Kasumi-1 (cell line): ENCODE measurements around the gene PTGES2.
"Not testable (repeated sequence)": the region's sequence is repeated elsewhere in the genome, so short reads cannot be mapped to it uniquely, and the experiment has no call there.

ENCODE experiments used
- DNase-seq, 2 experiments: peaks; one replicate each; lab custom pipeline; 2025; lab: John Stamatoyannopoulos, UW

PTGES2 gene

DNA sequence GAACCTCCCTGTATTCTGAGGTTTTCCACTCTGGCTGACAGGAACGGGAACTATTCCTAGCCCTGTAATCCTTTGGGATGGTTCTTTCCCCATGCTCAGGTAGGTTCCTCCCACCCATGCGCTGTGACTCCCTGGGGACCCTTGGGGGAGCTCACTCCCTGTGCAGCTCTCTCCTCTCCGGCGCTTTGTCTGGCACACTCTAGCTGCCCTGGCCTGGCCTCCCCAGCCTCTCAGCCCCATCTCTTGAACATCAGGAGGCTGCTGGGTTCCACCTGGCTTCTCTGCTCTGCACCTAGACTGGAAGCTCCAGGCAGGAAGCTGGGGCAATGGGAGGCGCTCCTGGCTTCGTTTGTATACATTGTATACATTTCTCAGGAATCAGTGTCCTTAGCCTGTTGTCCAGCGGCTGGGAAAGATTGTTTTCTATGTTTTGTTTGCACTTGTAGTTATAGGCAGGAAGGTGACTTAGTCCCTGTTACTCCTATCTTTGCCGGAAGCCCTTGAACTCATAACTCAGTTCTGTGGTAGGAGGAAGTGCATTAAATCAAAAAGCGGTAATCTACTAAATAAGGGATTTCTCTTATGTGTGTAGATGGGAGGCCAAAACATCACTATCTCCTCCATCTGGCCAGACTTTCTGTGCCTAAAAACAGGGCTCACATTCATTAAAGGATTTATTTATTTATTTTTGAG is 39.1 kb downstream of the PTGES2 start:
- DNase-seq, result no peak

DNA sequence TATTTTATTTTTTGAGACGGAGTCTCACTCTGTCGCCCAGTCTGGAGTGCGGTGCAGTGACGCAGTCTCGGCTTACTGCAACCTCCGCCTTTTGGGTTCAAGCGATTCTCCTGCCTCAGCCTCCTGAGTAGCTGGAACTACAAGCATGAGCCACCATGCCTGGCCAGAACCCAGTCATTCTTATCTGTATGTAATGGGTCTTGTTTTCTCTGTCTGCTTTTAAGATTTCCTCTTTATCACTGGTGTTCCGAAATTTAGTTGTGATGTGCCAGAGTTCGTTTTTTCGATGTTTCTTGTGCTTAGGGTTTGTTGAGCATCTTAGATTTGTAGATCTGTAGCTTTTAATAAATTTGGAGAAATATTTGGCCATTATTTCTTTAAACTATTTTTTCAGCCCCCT is 40.3 kb downstream of the PTGES2 start:
- no peak for DNase-seq

DNA sequence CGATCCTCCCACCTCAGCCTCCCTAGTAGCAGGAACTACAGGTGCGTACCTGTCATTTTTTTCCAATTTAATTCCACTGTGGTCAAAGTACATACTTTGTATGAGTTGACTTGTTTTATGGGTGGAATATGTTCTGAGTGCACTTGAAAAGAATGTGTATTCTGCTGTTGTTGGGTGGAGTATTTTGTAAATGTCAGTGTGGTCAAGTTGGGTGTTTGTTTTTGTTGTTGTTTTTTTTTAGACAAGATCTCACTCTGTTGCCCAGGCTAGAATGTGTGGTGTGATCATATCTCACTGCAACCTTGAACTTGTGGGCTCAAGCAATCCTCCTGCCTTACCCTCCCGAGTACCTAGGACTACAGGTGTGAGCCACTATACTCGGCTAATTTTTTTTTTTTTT is 41.6 kb downstream of the PTGES2 start:
- no peak for DNase-seq

DNA sequence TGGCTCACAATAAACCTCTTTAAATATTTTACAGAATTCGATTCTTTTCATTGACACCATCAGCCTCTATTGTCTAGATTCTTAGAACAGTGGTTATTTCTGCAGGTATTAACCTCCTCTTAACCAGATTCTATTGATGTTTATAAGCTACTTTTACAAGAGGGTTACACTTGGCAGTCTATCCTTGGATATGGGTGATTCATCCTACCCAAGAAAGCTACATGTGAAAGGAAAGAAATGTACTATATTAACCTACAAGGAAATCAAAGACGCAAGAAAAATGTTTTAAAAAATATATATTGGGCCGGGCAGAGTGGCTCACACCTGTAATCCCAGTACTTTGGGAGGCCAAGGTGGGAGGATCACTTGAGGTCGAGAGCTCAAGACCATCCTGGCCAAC is 42.8 kb downstream of the PTGES2 start:
- no peak for DNase-seq

DNA sequence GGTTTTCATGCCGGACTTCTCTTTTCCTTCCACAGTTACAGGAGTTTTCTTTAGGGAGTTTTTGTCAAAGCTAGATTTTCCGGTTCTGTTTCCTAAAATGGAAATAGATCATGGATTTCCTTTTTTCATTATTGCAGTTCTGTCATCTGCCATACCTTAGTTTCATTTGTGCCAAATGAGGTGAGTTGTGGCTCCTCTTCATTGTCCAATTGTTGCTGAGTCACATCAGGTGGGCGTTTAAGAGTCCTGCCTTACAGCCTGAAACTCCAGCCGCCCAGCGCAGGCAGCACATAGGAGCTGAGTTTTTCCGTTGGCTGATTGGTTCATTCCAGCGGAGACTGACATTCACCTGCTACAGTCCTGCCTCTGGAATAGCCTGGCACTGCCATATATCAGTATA is 45.4 kb downstream of the PTGES2 start:
- no peak for DNase-seq

DNA sequence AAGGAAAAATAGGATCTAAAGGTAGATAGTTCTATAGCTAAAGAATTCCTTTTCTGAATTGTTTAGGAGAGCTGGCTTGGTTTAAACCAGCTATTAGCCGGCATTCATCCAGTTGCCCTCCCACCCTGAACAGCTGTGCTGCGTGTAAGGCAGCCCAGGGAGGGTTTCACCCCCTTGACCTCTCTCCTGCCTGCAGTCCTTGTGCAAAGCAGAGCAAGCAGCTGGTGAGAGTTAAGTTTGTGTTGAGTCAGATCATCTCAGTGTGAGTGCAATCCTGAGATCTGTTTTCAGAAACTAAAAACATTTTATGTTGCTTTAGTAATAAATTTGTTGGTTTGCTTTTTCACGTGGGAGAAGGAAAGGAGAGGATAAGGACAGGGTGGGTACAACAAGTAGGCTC is 46.5 kb downstream of the PTGES2 start:
- no peak for DNase-seq

DNA sequence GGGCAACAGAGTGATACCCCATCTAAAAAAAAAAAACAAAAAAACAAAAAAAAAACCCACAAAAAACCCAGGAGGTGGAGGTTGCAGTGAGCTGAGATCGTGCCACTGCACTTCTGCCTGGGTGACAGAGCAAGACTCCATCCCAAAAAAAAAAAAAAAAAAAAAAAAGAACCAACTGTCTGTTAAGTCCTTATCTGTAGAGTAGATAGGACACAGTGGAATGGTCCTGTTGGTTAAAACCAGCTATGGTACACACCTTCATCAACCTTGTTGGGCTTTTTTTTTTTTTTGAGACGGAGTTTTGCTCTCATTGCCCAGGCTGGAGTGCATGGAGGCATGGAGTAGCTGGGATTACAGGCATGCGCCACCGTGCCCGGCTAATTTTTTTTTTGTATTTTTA is 47.3 kb downstream of the PTGES2 start:
- DNase-seq, result no peak

DNA sequence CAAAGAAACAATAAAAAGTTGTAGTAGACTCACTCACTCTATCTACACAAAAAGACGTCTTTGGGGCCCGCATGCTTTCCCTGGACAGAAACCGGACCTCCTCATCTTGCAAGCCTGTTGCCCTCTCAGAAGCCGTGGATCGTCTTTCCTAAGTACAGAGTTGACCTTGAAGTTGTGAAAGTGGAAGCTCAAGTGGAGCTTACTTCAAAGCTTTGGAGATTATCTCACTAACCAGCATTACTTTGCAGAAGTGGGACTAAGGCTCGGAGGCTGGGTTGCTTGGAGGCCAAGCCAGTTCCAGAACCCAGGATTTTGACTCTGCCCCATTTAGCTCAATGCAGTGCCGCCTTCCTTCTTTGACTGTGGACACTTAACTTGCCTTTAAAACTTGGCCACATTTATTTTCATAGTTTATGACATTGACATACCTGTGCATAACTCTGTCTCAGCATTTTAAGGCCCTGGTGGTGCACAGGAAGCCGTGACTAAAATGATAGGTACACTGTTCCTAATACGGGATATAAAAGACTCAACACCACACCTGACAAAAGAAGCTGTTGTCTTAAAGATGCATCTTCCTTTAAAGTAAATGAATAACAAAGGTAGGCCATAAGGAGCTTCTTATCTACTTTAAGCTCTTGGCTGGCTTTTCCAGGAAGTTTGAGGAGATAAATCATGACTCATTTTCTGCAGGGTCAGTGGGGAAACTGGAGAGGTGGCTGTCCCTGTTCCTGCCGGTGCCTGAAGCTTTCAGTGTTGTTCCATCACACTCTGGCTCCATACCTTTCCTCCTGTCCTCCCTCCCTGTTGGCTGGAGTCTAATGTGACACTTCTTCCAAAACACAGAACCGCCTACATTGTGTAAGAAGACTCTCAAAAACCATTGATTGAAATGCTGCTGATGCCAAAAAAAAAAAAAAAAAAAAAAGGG is 48.8 kb downstream of the PTGES2 start:
- no peak for DNase-seq

DNA sequence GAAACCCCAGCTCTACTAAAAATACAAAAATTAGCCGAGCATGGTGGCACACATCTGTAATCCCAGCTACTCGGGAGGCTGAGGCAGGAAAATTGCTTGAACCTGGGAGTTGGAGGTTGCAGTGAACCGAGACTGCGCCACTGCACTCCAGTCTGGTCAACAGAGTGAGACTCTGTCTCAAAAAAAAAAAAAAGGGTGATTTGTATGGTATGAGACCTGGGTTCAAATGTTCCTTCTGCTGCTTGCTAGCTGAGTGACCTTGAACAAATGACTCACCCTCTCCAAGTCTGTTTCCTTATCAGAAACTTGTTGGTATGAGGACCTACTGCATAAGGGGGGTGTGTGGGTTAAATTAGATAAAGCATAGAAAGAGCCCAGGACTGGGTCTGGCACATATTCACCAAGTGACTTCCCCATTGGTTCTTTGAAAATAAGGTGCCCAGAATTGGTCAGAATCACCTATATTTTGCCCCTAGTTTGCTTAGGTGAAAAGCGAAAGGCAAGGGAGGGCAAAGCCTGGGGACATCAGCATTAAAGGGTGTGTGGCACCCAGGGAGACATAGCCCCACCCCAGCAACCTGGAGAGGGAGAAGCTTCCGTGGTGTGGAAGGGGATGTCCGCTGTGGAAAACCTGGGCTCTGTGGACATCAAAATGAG is 49.6 kb downstream of the PTGES2 start:
- no peak for DNase-seq

DNA sequence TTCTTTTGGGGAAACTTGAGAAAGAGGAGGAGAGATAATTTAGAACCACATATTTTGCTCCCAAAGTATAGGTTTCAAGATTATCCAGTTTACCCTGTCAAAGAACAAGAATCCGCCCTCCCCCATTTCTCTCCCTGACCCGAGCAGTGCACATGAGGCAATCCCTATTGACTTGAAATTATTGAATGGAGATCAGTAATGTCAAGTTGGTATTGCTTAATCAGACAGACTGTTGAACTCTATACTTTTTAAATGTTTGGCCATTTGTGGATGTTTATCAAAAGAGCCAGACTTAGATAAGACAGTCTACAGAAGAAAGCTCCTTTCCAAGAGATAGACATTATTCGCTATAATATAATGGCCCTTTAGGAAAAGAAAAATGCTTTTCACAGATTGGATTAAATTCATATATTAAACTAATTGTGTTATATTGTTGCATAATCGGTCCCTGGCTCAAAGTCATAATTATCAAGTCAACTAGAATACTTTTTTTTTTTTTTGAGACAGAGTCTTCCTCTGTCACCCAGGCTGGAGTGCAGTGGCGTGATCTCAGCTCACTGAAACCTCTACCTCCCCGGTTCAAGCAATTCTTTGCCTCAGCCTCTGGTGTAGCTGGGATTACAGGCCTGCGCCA is 54.2 kb downstream of the PTGES2 start:
- DNase-seq, result no peak

DNA sequence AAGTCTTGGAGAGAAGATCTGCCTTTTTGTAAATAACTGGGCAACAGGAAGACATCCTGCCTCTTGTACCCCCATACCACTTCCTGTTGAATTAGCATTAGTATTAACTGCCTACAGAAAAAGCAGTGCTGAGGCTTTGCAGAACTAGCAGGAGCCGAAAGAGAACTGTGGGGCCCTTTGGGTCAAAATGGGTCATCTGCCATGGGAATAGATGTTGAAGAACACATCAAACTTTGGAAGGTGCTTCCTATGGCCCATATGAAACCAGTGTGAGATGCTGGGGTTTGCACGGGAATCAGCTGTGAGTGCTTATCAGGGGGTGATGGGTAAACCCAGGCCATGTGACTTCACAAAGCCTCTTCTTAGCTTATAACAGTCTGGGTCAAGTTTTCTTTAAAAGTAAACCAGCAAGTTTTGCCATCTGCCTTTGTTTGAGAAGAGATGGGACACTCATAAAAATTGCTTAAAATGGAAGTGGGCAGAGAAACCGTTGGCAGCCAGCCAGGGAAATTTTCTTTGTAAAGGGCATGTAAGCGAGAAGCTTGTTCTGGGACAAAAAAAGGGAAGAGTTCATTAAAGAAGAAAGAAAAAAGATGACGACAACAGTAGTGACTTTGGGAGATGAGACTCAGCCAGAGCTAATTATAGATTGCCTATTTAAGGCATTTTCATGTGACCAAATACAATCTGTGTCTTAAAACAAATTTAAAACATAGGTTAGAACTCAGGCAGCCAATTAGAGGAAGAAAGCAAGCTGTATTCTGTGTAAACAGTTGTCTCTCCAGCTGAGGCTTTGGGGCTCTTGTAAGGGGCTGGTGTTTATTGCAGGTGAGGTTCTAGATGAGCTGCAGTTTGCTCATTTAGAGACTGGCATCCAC is 55.1 kb downstream of the PTGES2 start:
- peak; percentile 81 to 82 for DNase-seq

DNA sequence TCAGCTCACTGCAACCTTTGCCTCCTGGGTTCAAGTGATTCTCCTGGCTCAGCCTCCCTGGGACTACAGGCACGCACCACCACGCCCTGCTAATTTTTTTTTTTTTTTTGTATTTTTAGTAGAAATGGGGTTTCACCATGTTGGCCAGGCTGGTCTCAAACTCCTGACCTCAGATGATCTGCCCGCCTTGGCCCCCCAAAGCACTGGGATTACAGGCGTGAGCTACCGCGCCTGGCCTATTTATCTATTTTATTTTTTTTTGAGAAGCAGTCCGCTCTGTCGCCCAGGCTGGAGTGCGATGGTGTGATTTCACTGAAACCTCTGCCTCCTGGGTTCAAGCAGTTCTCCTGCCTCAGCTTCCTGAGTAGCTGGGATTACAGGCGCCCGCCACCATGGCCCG is 56.1 kb downstream of the PTGES2 start:
- DNase-seq, result not testable (repeated sequence)

DNA sequence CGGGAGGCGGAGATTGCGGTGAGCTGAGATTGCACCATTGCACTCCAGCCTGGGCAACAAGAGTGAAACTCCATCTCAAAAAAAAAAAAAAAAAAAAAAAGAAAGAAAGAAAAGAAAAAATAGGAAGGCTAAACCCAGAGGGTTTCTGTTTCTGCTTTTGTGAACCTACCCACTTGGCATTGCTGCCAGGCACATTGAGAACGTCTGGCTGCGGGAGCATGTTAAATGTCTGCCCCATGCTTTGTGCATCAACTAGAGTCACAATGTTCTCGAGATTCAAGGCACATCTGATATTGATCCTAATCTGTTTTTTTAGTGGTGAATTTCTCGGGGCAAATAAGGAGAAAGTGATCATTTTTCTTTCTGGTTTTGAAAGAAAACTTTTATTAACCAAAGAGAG is 56.7 kb downstream of the PTGES2 start:
- no peak for DNase-seq
